Epithelial cell of prostate (primary cell): ENCODE measurements around the gene PRSS3.
"Not testable (repeated sequence)": the region's sequence is repeated elsewhere in the genome, so short reads cannot be mapped to it uniquely, and the experiment has no call there.

Source experiments
- DNase-seq: peaks from one replicate; pipeline ENCODE4 v3.0.0-alpha.2; 2011; ENCODE audit warnings: low read depth, low spot score
- H3K27ac ChIP-seq: fragments of 450-650 bp; 2 replicates; pipeline ENCODE4 v1.5.1; 2017; ENCODE audit warnings: mild to moderate bottlenecking

The PRSS3 gene

DNA sequence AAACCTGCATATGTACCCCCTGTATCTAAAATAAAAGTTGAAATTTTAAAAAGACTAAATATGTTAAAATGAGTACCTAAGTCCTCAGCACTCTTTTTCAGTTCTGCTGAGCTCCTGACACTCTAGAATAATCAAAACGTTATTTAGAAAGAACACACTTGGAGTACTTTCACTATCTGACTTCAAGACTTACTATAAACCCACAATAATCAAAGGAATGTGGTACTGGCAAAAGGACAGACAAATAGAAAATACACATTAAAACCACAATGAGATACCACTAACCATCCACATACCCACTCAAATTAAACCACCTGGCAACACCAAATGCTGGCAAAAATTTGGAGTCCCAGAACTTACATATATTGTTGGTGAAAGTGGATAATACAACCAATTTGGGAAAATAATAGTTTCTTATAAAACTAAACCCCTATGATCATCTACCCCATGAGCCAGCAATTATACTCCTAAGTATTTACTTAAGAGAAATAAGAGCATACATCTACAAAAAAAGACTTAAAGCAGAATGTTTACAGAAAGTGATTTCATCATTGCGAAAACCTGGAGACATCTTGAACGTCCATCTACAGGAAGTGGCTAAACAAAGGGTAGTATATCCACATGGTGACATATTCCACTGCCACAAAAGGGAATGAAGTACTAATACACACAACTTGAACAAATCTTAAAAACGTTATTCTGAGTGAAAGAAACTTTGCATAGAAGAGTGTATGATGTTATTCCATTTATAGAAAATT lies 12.8 kb upstream of the PRSS3 start:
- no peak for DNase-seq

DNA sequence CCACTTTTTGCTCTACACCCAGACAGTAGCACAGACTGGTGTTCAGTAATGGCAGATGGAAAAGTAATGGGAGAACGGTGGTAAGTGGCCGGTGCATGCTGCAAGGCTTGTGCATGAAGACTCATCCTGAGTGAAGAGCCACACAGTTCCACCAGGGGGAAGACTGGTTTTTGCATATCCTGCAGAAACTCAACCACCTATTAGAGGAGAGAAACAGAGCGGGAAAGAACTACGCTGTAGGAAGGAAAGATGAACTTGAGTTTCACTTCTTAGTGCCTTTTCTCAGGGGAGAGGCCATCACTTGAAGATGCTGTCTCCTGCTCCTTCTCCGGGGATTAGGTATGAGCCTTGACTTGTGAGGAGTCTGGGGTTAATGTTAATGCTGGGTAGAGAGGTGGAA lies 9.4 kb upstream of the PRSS3 start:
- no peak overlapping the region for H3K27ac ChIP-seq
- DNase-seq, result no peak

More for the DNA sequence above, 12.8 kb upstream of the PRSS3 start:
- peak overlapping the region; percentile 46 for H3K27ac ChIP-seq

DNA sequence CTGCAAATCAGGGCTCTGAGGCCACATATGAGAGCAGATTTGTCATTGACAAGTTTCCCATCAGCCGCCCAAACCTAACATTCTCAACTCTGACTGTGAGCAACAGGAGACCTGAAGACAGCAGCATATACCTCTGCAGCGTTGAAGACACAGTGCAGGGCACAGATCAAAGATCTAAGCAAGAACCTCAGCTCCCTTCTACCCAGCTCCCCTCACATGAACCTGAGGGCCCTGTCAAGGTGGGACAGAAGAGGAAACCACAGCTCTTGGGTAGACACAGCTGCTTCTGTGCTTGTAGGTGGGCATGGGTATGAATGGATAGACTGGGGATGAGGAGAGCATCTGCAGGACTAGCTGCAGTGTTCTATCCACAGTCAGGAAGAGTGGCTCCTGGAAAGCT lies 8.7 kb upstream of the PRSS3 start:
- DNase-seq, result no peak
- H3K27ac ChIP-seq, result no peak overlapping the region

DNA sequence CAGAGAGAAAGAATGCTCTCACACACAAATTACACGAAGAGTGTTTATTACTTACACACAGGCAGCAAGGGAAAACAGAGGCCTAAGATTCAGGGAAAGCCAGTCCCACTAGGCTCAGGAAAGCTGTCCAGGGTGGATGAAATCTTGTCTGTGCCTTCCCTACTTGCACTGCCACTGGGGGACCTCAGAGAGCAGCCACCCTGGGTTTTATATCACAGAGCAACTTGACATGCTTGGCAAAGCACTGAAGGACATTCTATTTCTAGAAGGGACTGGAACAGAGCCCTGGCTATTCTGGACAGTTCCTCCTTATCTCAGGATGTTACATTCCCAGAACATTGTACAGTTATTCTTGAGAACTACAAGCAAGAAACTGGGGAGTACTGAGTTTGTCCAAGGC lies 7.5 kb upstream of the PRSS3 start:
- no peak for DNase-seq
- H3K27ac ChIP-seq, result no peak overlapping the region

DNA sequence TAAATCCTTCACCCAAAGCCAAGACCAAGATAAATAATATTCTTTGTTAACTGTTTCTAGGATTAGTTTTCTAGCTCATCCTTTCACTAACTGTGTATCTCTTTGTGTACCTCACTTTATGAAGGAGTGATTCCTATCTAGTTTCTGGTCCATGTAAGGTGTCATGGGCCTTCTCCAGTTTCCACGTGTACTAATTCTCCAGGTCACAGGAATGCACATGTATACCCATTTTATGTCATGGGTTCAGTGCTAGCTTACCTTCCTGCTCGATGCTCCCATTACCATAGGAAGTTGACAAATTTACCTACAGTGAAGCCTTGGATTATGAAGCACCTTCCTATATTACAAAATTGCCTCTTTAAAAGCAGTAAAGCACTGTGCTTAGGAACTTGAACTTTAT lies 5.9 kb upstream of the PRSS3 start:
- not testable (repeated sequence) for DNase-seq, H3K27ac ChIP-seq

DNA sequence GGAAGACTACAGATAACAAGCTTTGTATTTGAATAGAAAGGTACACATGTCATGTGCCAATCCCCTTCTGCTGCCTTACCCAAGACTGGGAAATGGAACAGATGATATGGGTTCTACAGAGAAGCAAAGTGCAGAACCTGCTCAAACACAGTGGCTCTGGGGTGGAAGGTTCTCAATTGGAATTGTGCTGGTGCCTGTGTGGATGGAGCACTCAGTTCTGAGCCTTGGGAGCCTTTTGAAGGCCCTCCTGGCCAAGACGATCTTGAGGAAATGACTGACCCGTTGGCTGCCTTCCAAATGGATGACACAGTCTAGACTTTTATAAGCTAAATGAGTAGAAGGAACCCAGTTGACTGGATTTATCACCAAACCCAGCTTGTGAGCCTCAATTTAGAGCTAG lies 4.2 kb upstream of the PRSS3 start:
- H3K27ac ChIP-seq, result no peak overlapping the region
- DNase-seq, result no peak

DNA sequence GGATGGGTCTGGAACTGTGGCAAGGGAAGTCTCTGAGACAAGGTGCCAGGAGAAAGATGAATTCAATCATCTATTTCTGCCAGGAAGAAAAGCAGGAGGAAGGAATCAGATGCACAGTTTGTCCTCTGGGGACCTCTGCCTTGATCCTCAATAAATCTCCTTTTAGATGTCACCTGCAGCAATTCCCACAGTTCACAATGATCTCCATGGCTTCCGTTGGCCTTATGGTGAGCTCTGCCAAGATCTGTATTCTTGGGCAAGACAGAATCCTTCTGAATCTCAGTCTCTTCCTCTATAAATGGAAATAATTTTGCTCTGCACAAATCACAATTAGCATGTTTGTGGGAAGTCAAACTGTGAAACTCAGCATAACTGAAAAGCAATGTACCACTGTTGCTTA lies 1.9 kb upstream of the PRSS3 start:
- DNase-seq, H3K27ac ChIP-seq: not testable (repeated sequence)

DNA sequence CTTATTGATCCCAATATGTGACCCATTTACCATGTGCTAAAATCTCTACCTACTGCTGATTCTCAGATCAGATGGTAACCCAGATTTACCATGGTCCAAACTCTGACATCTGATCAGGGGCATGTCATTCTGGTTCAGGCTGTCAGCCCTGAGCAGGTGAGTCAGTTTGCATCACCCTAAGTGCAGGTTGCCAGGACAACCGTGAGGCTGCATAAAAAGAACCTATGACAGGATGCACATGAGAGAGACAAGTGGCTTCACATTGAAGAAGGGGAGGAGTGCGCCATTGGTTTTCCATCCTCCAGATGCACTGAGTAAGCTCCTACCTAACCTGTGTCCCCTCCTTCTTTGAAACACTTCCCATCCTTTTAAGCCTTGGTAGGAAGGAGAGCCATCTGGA lies 801 bp upstream of the PRSS3 start:
- DNase-seq, result no peak
- peak overlapping the region; percentile 69 for H3K27ac ChIP-seq

DNA sequence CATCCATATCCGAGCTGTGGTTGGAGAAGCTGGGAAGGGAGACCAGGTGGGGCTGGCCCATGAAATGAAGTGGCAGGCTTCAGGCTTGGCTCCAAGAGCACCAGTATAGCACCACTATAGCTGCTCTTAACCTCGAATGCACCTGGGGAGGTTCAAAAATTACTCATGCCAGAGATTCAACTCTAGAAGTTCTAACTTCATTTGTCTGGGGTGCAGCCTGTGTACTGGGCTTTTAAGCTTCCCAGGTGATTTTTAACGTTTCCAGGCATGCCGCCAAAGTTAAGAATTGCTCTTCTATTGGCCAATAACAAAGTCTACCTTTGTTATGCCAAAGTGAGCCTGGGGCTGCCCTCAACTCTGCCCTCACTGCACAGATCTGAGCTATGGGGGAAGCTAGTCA lies 458 bp downstream of the PRSS3 start:
- no peak for DNase-seq
- peak overlapping the region; percentile 69 for H3K27ac ChIP-seq

DNA sequence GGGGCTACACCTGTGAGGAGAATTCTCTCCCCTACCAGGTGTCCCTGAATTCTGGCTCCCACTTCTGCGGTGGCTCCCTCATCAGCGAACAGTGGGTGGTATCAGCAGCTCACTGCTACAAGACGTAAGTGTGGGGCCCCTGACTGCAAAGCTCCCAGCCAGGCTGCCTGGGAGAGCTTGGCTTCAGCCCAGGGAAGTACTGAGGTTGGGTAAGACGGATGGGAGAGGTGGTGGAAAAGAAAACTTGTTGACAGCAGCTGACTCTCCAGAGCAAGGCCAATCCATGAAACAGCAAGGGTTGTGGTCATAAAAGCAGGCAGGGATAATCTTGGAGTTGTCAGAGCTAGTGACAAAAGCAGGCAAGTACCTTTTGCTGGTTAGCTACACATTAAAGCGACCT lies 1.3 kb downstream of the PRSS3 start:
- not testable (repeated sequence) for DNase-seq, H3K27ac ChIP-seq

DNA sequence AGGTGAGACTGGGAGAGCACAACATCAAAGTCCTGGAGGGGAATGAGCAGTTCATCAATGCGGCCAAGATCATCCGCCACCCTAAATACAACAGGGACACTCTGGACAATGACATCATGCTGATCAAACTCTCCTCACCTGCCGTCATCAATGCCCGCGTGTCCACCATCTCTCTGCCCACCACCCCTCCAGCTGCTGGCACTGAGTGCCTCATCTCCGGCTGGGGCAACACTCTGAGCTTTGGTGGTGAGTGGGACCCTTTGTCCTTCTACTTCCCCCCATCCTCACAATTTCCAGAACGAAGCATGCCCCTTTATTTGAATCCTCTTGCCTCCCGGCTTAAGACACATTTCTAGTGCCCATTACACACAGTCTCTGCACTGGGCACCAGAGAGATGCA lies 2.5 kb downstream of the PRSS3 start:
- no peak for DNase-seq

DNA sequence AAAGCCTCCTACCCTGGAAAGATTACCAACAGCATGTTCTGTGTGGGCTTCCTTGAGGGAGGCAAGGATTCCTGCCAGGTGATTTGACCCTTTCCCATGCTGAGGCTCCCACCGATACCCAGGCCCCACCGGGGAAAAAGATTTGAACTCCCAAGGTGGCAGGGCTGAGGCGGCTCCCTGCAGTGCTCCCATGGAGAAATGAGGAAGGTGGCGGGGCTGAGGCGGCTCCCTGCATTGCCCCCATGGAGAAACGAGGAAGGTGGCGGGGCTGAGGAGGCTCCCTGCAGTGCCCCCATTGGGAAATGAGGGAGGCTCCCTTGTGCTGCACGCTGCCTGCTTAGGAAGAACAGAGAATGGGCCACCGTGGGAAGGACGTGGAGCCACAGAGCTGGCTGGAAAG lies 3.2 kb downstream of the PRSS3 start:
- DNase-seq, result no peak

More for the DNA sequence above, 2.5 kb downstream of the PRSS3 start:
- H3K27ac ChIP-seq, result no peak overlapping the region

DNA sequence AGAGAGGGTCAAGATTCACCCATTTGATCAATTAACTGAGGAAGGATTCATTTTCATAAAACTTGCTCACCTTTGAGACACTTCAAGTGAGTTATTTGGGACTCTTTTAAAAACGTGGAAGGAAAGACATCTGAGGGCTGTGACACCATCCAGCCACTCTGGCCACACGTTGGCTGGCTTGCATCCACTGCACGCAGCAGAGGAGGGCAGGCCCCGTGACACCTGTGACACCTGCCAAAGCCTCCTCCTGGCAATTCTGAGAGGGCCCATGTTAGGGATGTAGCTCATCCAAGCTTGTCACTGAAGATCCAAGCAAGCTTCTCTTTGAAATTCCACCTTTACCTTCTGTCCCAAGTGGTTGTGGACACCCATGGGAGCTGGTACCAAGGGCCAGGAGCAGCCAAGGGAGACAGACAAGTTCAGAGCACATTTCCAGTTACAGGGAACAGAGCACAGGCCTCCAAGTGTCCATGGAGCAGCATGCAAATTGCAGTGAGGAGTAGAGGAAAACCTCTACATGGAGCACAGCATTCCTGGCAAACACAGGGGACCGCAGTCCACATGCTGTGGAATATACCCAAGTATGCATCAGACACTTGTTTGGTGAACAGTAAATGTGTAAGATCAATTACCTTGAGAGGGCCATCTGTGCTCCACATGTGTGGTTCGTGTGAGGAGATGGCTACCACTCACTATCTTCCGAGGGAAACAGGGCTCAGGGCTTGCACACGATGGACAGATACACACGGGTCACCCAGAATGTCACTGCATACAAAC lies 4.8 kb downstream of the PRSS3 start:
- no peak overlapping the region for H3K27ac ChIP-seq
- DNase-seq, result no peak

More for the DNA sequence above, 3.2 kb downstream of the PRSS3 start:
- no peak overlapping the region for H3K27ac ChIP-seq

DNA sequence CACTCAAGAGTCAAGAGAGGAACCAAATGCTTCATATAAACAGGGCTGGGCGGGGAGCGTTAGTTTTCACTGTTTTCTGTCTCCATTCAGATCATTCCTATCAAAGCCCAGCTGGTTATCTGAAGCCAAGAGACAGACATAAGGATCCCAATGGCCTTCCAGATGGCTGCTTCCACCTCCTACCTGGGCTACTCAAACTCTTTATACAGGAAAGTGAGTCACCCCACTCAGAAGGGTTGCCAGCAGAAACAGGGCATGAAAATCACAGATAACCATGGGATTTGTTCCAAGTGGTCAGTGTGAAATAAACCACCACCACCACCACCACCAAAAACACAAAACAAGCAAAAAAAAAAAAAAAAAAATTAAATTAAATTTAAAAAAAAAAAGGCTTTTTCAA lies 5.5 kb downstream of the PRSS3 start:
- no peak overlapping the region for H3K27ac ChIP-seq
- no peak for DNase-seq

DNA sequence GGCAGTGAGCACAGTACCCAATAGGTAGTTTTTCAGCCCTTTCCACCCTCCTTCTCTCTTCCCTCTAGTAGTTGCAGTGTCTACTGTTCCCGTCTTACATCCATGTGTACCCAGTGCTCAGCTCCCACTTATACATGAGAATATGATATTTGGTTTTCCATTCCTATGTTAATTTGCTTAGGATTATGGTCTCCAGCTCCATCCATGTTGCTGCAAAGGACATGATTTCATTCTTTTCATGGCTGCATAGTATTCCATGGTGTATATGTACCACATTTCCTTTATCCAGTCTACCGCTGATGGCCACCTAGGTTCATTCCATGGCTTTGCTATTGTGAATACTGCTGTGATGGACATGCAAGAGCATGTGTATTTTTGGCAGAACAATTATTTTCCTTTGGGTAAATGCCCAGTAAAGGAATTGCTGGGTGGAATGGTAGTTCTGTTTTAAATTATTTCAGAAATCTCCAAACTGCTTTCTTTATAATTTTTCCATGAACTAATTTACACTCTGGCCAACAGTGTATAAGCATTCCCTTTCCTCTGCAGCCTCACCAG lies 6.7 kb downstream of the PRSS3 start:
- not testable (repeated sequence) for DNase-seq

DNA sequence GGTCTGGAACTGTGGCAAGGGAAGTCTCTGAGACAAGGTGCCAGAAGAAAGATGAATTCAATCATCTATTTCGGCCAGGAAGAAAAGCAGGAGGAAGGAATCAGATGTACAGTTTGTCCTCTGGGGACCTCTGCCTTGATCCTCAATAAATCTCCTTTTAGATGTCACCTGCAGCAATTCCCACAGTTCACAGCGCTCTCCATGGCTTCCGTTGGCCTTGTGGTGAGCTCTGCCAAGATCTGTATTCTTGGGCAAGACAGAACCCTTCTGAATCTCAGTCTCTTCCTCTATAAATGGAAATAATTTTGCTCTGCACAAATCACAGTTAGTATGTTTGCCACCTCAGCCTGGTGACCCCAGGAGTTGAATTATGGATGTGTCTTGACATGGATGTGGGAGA lies 8.8 kb downstream of the PRSS3 start:
- H3K27ac ChIP-seq, DNase-seq: not testable (repeated sequence)

More for the DNA sequence above, 6.7 kb downstream of the PRSS3 start:
- H3K27ac ChIP-seq, result not testable (repeated sequence)

DNA sequence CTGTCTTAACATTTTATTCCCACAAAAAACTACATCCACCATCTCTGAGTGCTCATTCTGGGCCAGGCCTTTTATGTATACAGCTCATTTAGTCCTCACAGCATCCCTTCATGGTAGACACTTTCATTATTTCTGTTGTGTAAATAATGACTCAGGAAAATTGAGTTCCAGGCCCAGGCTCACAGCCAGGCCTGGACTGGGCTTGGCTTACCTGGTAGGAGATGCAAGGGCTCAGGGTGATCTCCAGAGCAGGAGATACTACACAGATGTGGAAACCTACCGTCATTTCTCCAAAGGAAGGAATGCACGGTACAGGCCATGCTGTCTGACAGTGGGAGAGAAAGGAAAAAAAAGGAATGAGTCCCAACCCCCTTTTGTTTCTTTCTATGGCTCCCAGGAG lies 11.8 kb downstream of the PRSS3 start:
- not testable (repeated sequence) for DNase-seq
- peak overlapping the region; percentile 14 for H3K27ac ChIP-seq

DNA sequence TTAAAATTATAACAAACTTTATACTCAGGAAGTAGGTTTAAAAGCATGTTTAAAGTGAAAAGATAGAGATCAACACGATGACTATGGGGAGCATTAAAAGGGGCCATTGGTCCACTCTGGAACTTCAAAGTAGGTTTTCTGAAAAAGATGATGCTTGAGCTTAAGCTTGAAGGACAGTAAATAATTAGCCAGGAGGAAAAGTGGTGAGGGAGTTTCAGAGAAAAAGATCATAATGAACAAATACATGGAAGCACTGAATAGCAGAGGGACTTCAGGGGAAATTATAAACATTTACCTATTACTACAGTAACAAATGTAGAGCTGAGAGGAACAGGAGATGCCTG lies 13.6 kb downstream of the PRSS3 start:
- not testable (repeated sequence) for DNase-seq

DNA sequence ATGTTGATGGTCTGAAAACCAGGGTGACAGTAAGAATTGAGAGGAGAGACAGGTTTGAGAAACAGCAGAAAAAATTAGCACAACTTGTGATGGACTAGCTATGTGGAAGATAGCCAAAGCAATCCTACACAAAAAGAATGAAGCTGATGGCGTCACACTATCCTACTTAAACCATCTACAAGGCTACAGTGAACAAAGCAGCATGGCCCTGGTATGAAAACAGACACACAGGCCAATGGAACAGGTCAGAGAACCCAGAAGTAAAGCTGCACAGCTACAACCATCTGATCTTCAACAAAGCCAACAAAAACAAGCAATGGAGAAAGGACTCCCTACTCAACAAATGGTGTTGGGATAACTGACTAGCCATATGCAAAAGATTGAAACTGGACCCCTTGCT lies 14.1 kb downstream of the PRSS3 start:
- no peak overlapping the region for H3K27ac ChIP-seq
- DNase-seq, result no peak

More for the DNA sequence above, 13.6 kb downstream of the PRSS3 start:
- H3K27ac ChIP-seq, result not testable (repeated sequence)

DNA sequence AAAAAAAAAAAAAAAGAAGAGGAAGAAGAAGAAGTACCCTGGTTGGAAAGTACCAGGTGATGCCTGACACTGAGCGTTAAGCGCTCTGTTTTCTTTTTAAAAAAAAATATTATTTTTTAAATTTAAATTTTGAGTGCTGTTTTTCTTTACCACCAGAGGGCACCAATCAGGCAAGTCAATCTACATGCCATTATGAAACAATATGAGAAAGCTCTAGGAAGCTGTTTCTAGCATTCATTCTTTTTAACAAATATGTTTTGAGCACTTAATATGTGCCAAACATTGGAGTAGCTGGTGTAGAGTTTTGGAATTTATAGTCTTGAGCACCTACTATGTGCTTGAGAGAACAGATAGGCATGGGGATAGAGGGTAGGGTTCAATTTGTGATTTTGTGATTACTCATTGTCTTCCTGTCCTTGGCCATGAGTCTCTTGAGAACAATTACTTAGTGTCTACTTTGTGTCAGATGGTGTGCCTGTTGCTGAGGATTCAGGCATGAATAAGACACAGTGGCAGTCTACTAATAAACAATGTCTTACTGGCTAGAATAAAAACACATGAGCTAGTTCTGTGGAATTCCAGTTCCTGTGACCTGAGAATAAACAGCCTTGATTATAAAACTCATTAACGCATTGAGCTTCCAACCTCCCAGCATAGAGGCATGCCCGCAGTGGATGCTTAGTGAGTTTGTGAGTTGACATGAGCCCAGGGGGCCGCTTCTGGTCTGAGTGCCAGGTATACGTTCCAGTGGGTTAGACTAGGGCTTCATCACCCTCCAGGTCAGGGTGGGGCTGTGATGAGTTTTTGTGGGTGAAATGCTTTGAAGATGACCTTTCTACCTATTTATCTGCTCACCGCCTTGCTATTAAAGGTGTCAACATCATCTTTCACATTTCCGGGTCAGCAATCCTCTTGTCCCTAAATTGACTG lies 18.6 kb downstream of the PRSS3 start:
- H3K27ac ChIP-seq, result peak overlapping the region; percentile 94

More for the DNA sequence above, 18.6 kb downstream of the PRSS3 start:
- peak; percentile 89 for DNase-seq
